Uterus (tissue), 4 donors: ENCODE data around the gene FCHSD2. TPM values are rescaled to one million over a fixed set of nuclear protein-coding genes. Genes with fewer than 3 reads are reported as not detected.
A peak's percentile ranks its signal among the peaks of the same experiment; 100 is the strongest.

ENCODE experiments used
- DNase-seq, 2 donors: peaks; one replicate each; pipeline ENCODE4 v3.0.0-alpha.2; 2019 to 2020
- H3K27ac ChIP-seq, 2 donors: fragments of 200-600 bp; sonication (generic); 1 replicate in 1 of 2; 2 replicates in 1 of 2; pipeline ENCODE4 v1.5.1; 2016 to 2018
- H3K27me3 ChIP-seq, 2 donors: fragments of 200-600 bp; sonication (generic); one replicate each; pipeline ENCODE4 v1.5.1; 2018 to 2019; ENCODE audit warnings: control low read depth in 1 of 2
- H3K36me3 ChIP-seq, 2 donors: fragments of 200-600 bp; sonication (generic); one replicate each; pipeline ENCODE4 v1.5.1; 2019; ENCODE audit warnings: control low read depth in 1 of 2
- H3K4me1 ChIP-seq, 2 donors: fragments of 200-600 bp; sonication (generic); one replicate each; pipeline ENCODE4 v1.5.1; 2018 to 2019; ENCODE audit warnings: control low read depth in 1 of 2
- H3K4me3 ChIP-seq, 2 donors: fragments of 200-600 bp; sonication (generic); 1 replicate in 1 of 2; 2 replicates in 1 of 2; pipeline ENCODE4 v1.5.1; 2018 to 2019; ENCODE audit warnings: mild to moderate bottlenecking in 1 of 2
- H3K9me3 ChIP-seq, 2 donors: fragments of 200-600 bp; sonication (generic); one replicate each; pipeline ENCODE4 v1.5.1; 2019; ENCODE audit warnings: control low read depth in 1 of 2
- CTCF ChIP-seq, 4 experiments: fragments of 200-600 bp in 2 of 4; fragments of 450-650 bp in 2 of 4; sonication (generic) in 2 of 4; IDR thresholded peaks; one replicate each; pipeline ENCODE4 v1.5.1; 2016 to 2019; ENCODE audit warnings: antibody characterized with exemption in 4 of 4, mild to moderate bottlenecking in 2 of 4, moderate library complexity in 1 of 4
- POLR2A ChIP-seq, 2 donors: fragments of 450-650 bp; IDR thresholded peaks; one replicate each; pipeline ENCODE4 v1.6.1; 2016; ENCODE audit warnings: antibody characterized with exemption in 2 of 2, mild to moderate bottlenecking in 1 of 2, moderate library complexity in 1 of 2
- intact Hi-C: fragments of 100-400 bp; cut with DNase I; formaldehyde crosslinking; loops from one replicate; pipeline ENCODE4 v1.15.1; 2023; ENCODE audit warnings: low total_unique reads
- total RNA-seq, 4 donors: library from RNA; depleted of rRNA in 3 of 4; stranded (reverse); fragments of >200 nt in 3 of 4; gene quantifications; one replicate each; pipeline versions ENCODE4 v1.1.0 to v1.2.4, GENCODE V29; 2014 to 2023
- donor health status: DM: yes; HTN: yes; CAD: no.

The FCHSD2 gene
- total RNA-seq, 4 donors from 2014 or later: 13.6 to 73.9 (median 27.7) TPM

GRCh38 chr11:73099512-73100266 lies 42.4 kb downstream of the FCHSD2 start:
- TF ChIP-seq POLR2A (IDR thresholded peaks at IDR 0.05) (no peak), CTCF (IDR thresholded peaks at IDR 0.05) (no peak)
- intact Hi-C loops: no loop called here
- H3K27me3 ChIP-seq: no peaks in the 10 kb centered on the region

DNA sequence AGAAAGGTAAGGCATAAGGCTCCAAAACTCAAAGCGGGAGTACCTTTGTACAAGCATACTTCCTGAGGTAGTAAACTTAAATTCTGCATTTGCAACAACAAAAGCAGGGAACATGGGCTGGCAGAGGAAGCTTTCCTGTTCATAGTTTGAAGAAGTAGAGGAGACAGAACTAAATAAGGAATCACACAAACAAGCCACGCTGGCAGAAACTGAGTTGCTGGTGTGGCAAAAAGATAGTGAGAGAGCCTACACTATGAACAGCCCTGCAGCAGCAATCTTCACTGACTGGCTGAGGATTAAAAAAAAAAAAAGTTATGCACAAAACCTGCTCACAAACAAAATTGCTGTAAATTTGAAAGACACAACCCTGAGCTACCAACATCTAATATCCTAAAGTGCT lies 46.5 kb downstream of the FCHSD2 start:
- H3K36me3 ChIP-seq: no peaks in the 10 kb centered on the region
- DNase-seq: no peak
- H3K4me3 ChIP-seq: no peak overlapping the region
- no peaks in the 10 kb centered on the region for H3K4me1 ChIP-seq
- peak overlapping the region in 1 of 2 donors; percentile 37 for H3K27ac ChIP-seq
- TF ChIP-seq POLR2A (IDR thresholded peaks at IDR 0.05) (no peak), CTCF (IDR thresholded peaks at IDR 0.05) (no peak)
- no peaks in the 10 kb centered on the region for H3K9me3 ChIP-seq
- no peaks in the 10 kb centered on the region for H3K27me3 ChIP-seq
- intact Hi-C loops: no loop called here

More at GRCh38 chr11:73099512-73100266, 42.4 kb downstream of the FCHSD2 start:
- no peak overlapping the region for H3K4me3 ChIP-seq
- H3K4me1 ChIP-seq: no peaks in the 10 kb centered on the region
- no peak overlapping the region for H3K27ac ChIP-seq
- no peaks in the 10 kb centered on the region for H3K9me3 ChIP-seq
- no peak for DNase-seq
- H3K36me3 ChIP-seq: no peaks in the 10 kb centered on the region

GRCh38 chr11:73091521-73092305 lies 50.4 kb downstream of the FCHSD2 start:
- Histone ChIP-seq H3K27ac (no peak overlapping the region), H3K36me3 (no peaks in the 10 kb centered on the region), H3K9me3 (no peaks in the 10 kb centered on the region), H3K4me1 (no peaks in the 10 kb centered on the region), H3K27me3 (no peaks in the 10 kb centered on the region), H3K4me3 (no peak overlapping the region)
- no peak for TF ChIP-seq CTCF (IDR thresholded peaks at IDR 0.05)
- intact Hi-C loops: no loop called here
- no peak for DNase-seq

- H3K27me3 ChIP-seq: no peaks in the 10 kb centered on the region
- intact Hi-C loops: no loop called here
Measured at GRCh38 chr11:73087730-73088129, 54.4 kb downstream of the FCHSD2 start.

More at GRCh38 chr11:73087730-73088129, 54.4 kb downstream of the FCHSD2 start:
- Histone ChIP-seq H3K4me3 (no peak overlapping the region), H3K27ac (no peak overlapping the region), H3K36me3 (no peaks in the 10 kb centered on the region), H3K9me3 (no peaks in the 10 kb centered on the region), H3K4me1 (no peaks in the 10 kb centered on the region)
- no peak for DNase-seq
- TF ChIP-seq POLR2A (IDR thresholded peaks at IDR 0.05): no peak
- TF ChIP-seq CTCF (IDR thresholded peaks at IDR 0.05): no peak
